SU-DHL-6 (cell line): ENCODE results near the gene CCDC88A.

ENCODE experiments used
- EZH2phosphoT487 ChIP-seq: fragments of 200-600 bp; sonication (generic), shearing (Covaris generic); conservative IDR thresholded peaks from 2 replicates; pipeline ENCODE4 v1.6.1; 2018; ENCODE audit warnings: mild to moderate bottlenecking, antibody characterized with exemption, low read length, moderate library complexity, mixed read lengths
- TF ChIP-seq, protein P1 (sequence below): fragments of 200-600 bp; sonication (generic); IDR thresholded peaks from one replicate; pipeline ENCODE4 v1.5.1; 2017; ENCODE audit warnings: antibody characterized with exemption, mild to moderate bottlenecking, low read length, moderate library complexity; ENCODE audit not compliant: insufficient read depth, poor library complexity, severe bottlenecking

GRCh38 chr2:55401124-55401523, 18.5 kb downstream of the CCDC88A start:
- TF ChIP-seq, protein P1, sequence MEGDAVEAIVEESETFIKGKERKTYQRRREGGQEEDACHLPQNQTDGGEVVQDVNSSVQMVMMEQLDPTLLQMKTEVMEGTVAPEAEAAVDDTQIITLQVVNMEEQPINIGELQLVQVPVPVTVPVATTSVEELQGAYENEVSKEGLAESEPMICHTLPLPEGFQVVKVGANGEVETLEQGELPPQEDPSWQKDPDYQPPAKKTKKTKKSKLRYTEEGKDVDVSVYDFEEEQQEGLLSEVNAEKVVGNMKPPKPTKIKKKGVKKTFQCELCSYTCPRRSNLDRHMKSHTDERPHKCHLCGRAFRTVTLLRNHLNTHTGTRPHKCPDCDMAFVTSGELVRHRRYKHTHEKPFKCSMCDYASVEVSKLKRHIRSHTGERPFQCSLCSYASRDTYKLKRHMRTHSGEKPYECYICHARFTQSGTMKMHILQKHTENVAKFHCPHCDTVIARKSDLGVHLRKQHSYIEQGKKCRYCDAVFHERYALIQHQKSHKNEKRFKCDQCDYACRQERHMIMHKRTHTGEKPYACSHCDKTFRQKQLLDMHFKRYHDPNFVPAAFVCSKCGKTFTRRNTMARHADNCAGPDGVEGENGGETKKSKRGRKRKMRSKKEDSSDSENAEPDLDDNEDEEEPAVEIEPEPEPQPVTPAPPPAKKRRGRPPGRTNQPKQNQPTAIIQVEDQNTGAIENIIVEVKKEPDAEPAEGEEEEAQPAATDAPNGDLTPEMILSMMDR = no peak
- TF ChIP-seq EZH2phosphoT487 = no peak
